A549 (cell line): ENCODE data around the gene PRKCE.

Source experiments
- POLR2A ChIP-seq: IDR thresholded peaks from 2 replicates; pipeline ENCODE4 v1.6.1; 2012; ENCODE audit warnings: mild to moderate bottlenecking, low read length
- SMC3 ChIP-seq: fragments of >200 bp; sonication (Bioruptor Twin); formaldehyde crosslinking; IDR thresholded peaks from 3 replicates; pipeline ENCODE4 v1.6.1; 2018; ENCODE audit warnings: inconsistent platforms
- TF ChIP-seq, protein P1 (sequence below): fragments of >200 bp; sonication (Bioruptor Twin); formaldehyde crosslinking; IDR thresholded peaks from 3 replicates; pipeline ENCODE4 v1.5.1; 2016

DNA sequence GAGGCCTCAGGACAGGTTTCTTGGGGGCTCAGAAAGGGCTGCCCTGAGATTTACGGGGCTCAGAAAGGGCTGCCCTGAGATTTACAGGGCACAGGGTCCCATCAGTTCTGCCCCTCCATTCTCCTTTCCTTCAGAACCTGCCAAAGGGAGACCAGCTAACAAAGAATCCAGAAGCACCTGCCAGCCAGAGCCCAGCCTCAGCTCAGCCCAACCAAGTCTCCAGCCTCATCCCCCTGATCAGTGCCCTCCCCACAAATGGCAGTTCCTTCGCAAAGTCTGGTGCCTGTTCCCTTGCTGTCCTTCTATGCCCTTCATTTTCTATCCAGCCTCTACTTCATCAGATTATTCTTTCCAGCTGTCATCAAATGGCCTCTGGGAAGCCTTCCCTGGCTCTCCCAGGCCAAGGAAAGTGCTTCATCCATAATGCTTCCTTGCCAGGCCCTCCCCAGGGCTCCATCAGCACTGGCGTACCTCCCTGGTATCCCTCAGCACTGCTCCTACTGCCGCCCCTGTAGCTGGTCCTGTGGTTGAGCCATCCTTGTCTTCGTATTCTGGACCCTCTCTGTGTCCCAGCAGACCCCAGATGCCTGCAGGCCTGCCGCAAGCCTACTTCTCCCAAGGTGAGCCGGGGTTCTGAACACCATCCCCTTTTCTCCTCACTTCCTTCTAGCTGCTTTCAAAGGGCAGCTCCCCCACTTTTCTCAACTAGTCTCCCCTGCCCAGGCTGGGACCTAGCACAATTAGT, 549.6 kb downstream of the PRKCE start:
- TF ChIP-seq, protein P1, sequence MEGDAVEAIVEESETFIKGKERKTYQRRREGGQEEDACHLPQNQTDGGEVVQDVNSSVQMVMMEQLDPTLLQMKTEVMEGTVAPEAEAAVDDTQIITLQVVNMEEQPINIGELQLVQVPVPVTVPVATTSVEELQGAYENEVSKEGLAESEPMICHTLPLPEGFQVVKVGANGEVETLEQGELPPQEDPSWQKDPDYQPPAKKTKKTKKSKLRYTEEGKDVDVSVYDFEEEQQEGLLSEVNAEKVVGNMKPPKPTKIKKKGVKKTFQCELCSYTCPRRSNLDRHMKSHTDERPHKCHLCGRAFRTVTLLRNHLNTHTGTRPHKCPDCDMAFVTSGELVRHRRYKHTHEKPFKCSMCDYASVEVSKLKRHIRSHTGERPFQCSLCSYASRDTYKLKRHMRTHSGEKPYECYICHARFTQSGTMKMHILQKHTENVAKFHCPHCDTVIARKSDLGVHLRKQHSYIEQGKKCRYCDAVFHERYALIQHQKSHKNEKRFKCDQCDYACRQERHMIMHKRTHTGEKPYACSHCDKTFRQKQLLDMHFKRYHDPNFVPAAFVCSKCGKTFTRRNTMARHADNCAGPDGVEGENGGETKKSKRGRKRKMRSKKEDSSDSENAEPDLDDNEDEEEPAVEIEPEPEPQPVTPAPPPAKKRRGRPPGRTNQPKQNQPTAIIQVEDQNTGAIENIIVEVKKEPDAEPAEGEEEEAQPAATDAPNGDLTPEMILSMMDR = no peak
- no peak for TF ChIP-seq SMC3
- TF ChIP-seq POLR2A = no peak
